HG02870 (cell line): ENCODE measurements around the gene MYH1.

Experiments
- ATAC-seq: cut with Tn5 transposase; IDR thresholded peaks from one replicate; pipeline ENCODE4 v1.9.1; 2021; ENCODE audit warnings: mild to moderate bottlenecking, moderate library complexity; ENCODE audit not compliant: unreplicated experiment

MYH1 gene

GRCh38 chr17:10492004-10492403 lies 26.3 kb downstream of the MYH1 start:
- no peak for ATAC-seq

GRCh38 chr17:10482252-10482651 lies 36.1 kb downstream of the MYH1 start:
- ATAC-seq: no peak

- no peak for ATAC-seq
Measured at GRCh38 chr17:10477701-10478100, 40.6 kb downstream of the MYH1 start.

GRCh38 chr17:10474536-10474935 lies 43.8 kb downstream of the MYH1 start:
- ATAC-seq: no peak

- no peak for ATAC-seq
Measured at GRCh38 chr17:10471858-10472257, 46.5 kb downstream of the MYH1 start.

GRCh38 chr17:10469459-10469858 lies 48.9 kb downstream of the MYH1 start, which contains the start of gene MYH4:
MYH4 (minus strand) TSS chr17:10469559; CDS start chr17:10466745, 2,814 bp downstream.
- ATAC-seq: no peak

- ATAC-seq: no peak
Measured at GRCh38 chr17:10463402-10463801, 54.9 kb downstream of the MYH1 start.

- ATAC-seq: no peak
Measured at GRCh38 chr17:10460062-10460461, 58.3 kb downstream of the MYH1 start.

- no peak for ATAC-seq
Measured at GRCh38 chr17:10458701-10459100, 59.6 kb downstream of the MYH1 start.

- no peak for ATAC-seq
Measured at GRCh38 chr17:10457952-10458351, 60.4 kb downstream of the MYH1 start.

GRCh38 chr17:10447026-10447931 lies 71.1 kb downstream of the MYH1 start:
- ATAC-seq: no peak
